HG03139 (cell line): ENCODE measurements around the gene KIF22.
A peak's percentile ranks its signal among the peaks of the same experiment; 100 is the strongest.
"Not testable (repeated sequence)": the region's sequence is repeated elsewhere in the genome, so short reads cannot be mapped to it uniquely, and the experiment has no call there.

Experiments used
- ATAC-seq: cut with Tn5 transposase; IDR thresholded peaks from one replicate; pipeline ENCODE4 v1.9.1; 2021; ENCODE audit not compliant: unreplicated experiment

The KIF22 gene

DNA sequence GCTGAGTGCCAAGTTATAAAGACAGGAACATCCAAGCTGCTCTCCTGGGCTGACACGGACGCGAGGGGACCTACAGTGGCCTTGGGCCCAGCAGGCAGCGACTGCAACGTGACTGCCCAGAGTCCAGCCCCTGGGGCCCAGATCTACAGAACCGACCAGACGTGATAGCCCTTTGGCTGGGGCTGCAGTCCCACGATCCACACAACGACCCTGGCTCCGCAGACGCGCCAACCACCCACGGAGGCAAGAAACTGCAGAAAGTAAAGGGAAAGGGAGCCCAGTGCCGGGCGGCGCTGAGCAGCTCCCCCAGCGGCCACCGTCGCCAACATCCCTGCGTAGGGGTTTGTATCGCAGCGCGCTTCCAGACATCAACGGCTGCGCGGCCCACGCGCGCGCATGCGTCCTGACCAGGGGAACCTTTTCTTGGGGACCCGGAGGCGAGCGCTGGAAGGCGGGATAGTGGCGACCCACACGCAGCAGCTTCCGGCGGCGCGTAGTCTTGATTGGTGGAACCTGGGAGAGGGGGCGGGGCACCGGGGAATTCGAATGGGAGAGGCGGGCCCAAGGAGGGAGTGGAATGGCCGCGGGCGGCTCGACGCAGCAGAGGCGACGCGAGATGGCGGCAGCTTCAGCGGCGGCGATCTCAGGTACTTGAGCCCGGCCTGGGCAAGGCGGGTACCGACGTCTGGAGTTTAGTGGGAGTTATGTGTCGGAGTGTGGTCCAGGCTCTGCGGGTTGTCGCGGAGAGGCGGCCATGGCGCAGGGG is at the start of gene KIF22:
Gene KIF22 (plus strand): TSS at position 569 of the 766 bp plus-strand sequence. CDS start 9 bp downstream, at position 578.
- ATAC-seq, result peak; percentile 90

DNA sequence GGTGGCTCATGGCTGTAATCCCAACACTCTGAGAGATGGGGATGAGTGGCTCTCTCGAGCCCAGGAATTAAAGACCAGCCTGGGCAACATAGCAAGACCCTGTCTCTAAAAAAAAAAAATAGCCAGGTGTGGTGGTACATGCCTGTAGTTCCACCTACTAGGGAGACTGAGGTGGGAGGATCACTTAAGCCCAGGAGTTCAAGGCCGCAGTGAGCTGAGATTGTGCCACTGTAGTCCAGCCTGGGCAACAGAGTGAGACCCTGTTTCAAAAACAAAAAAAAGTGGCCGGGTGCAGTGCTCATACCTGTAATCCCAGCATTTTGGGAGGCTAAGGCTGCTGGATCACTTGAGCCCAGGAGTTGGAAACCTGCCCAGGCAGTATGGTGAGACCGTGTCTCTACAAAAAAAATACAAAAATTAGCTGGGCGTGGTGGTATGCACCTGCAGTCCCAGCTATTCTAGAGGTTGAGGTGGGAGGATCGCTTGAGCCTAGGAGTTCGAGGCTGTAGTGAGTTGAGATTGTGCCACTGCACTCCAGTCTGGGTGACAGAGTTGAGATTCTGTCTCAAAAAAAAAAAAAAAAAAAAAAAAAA is 47.8 kb upstream of the KIF22 start:
- no peak for ATAC-seq

- no peak for ATAC-seq
Observed at GRCh38 chr16:29743475-29743826, 47.1 kb upstream of the KIF22 start.

GRCh38 chr16:29743827-29744531 is 46.6 kb upstream of the KIF22 start:
- no peak for ATAC-seq

GRCh38 chr16:29744541-29745101 is 45.9 kb upstream of the KIF22 start:
- no peak for ATAC-seq

GRCh38 chr16:29745121-29745852 is 45.3 kb upstream of the KIF22 start:
- peak; percentile 37 for ATAC-seq

GRCh38 chr16:29745853-29746345 is 44.7 kb upstream of the KIF22 start, which contains the start of gene C16orf54:
TSS of gene C16orf54 (minus strand) at chr16:29745990. CDS start at chr16:29744951, 1,039 bp downstream.
- ATAC-seq, result peak; percentile 64

- not testable (repeated sequence) for ATAC-seq
Observed at GRCh38 chr16:29746518-29746917, 44.0 kb upstream of the KIF22 start.

DNA sequence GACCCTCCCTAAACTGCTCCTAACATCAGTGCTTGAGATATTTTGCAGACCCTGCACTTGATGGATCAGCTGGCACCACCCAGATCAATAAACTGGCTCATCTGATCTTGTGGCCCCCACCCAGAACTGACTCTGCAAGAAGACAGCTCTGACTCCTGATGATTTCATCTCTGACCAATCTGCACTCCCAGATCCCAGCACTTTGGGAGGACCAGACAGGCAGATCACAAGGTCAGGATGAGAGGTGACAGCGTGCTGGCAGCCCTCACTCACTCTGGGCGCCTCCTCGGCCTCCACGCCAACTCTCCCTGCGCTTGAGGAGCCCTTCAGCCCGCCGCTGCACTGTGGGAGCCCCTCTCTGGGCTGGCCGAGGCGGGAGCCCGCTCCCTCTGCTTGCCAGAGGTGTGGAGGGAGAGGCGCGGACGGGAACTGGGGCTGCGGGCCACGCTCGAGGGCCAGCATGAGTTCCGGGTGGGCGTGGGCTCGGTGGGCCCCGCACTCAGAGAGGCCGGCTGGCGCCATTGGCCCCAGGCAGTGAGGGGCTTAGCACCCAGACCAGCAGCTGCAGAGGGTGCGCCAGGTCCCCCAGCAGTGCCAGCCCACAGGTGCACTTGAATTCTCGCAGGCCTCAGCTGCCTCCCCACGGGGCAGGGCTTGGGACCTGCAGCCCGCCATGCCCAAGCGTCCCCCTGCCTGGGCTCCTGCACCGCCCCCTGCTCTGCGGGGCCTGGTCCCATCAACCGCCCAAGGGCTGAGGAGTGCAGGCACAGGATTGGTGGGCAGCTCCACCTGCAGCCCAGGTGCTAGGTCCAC is 42.4 kb upstream of the KIF22 start:
- no peak for ATAC-seq

GRCh38 chr16:29748760-29749149 is 41.8 kb upstream of the KIF22 start:
- not testable (repeated sequence) for ATAC-seq

GRCh38 chr16:29753516-29753915 is 37.0 kb upstream of the KIF22 start:
- no peak for ATAC-seq

DNA sequence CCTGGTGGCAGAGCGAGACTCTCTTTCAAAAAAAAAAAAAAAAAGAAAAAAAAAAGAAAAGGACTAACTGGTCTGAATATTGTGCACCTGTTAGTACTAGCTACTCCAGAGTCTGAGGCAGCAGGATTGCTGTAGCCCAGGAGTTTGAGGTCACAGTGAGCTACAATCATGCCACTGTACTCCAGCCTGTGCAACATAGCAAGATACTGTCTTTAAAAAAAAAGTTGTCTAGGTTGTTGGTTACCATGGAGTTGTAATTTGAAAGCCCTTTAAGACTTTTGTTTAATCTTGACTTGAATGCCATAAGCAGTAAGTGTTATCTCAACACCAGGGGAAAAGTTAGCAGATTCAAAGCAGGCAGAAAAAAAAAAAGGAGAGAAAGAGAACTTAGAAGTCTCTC is 33.9 kb upstream of the KIF22 start:
- ATAC-seq, result no peak

GRCh38 chr16:29757086-29757485 is 33.5 kb upstream of the KIF22 start:
- ATAC-seq, result not testable (repeated sequence)

DNA sequence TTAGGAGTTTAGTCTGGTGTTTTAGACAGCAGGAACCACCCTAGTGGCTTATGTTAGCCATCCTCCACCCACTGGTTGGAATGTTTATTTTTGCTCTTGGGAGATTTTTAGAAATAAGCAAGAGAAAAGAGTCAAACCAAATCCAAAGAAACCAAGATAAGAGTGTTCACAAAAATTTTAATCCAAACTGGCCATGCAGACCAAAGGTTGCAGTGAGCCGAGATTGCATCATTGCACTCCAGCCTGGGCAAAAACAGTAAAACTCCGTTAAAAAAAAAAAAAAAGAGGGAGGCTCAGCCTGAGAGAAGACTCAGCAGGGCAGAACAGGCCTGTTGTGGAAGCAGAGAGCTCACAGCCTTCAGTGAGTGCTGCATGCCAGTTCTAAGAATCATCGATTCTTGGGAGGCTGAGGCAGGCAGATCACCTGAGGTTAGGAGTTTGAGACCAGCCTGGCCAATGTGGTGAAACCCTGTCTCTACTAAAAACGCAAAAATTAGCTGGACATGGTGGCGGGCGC is 32.5 kb upstream of the KIF22 start:
- no peak for ATAC-seq

DNA sequence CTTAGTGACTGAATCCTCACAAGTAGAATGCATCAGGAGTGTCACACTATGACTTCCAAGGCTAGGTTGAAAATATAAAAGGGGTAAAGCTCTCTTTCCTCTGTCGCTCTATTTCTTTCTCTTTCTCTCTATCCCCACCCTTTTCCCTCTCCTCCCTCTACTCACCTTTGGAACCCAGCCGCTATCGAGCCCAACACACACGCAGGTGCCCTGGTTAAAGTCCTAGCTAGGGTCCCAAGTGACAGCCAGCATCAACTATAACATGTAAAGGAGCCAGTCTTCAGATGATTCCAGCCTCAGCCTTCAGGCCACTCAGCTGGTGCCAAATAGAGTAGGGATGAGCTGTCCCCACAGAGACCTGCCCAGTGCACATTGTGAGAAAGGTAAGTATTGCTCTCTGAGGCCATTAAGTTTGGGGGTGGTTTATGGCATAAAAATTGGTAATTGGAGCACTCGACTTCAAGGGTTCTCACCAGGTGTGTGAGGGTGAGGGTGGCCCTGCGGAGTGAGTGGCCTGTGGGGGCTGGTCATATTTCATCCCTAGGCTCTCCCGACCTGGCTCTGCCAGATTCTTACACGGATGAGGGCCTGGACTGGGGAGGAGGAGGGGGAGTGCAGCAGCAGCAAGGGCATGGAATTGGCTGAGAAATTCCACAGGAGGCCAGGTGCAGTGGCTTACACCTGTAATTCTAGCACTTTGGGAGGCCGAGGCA is 29.8 kb upstream of the KIF22 start:
- ATAC-seq, result no peak

GRCh38 chr16:29761280-29761651 is 29.3 kb upstream of the KIF22 start:
- not testable (repeated sequence) for ATAC-seq

DNA sequence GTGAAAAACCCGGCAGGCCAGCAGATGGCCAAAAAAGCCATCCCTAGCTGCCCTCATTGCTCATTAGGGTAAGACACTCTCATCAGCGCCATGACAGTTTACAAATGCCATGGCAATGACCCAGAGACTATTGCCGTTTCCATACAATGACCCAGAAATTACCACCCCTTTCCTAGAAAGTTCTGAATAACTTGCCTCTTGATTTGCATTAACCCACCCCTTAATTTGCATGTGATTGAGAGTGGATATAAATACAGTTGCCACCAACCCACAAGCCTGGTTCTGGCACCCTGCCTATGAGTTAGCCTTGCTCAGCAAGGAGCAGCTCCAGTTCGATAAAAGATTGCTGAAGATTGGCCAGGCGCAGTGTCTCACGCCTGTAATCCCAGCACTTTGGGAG is 28.7 kb upstream of the KIF22 start:
- ATAC-seq, result no peak

- no peak for ATAC-seq
Observed at GRCh38 chr16:29763326-29763725, 27.2 kb upstream of the KIF22 start.
